ENCODE measurements around the gene ACSBG1. TPM values are rescaled to one million over a fixed set of nuclear protein-coding genes. Genes with fewer than 3 reads are reported as not detected.

ACSBG1 gene
- total RNA-seq = 0.12 TPM in 1 of 2 replicates, not detected in the other

GRCh38 chr15:78234515-78235040, at the start of gene ACSBG1:
TSS of gene ACSBG1 (minus strand) at chr15:78234565. CDS start at chr15:78234501, 64 bp downstream.

GRCh38 chr15:78264304-78265136, 30.2 kb upstream of the ACSBG1 start, which contains the start of gene DNAJA4:
TSS of gene DNAJA4 (plus strand) at chr15:78264562. CDS start at chr15:78264764, 202 bp downstream.

GRCh38 chr15:78149068-78149804, 85.1 kb downstream of the ACSBG1 start, which contains the start of gene IDH3A:
TSS of gene IDH3A (plus strand) at chr15:78149362. CDS start at chr15:78149404, 42 bp downstream.

GRCh38 chr15:78131295-78132061, 102.9 kb downstream of the ACSBG1 start, which contains the start of gene CIB2:
TSS of gene CIB2 (minus strand) at chr15:78131445. CDS start at chr15:78131215, 230 bp downstream.

Other genes with a start within 250 kb of the ACSBG1 start
- gene TBC1D2B, start 156.9 kb downstream of the ACSBG1 start, total RNA-seq = 26.3 and 52.8 TPM in 2 replicates
- not detected in 2 replicates for gene SH2D7, start 142.0 kb downstream of the ACSBG1 start, total RNA-seq
- gene CIB2, start 103.1 kb downstream of the ACSBG1 start, total RNA-seq = 2.7 and 4.2 TPM in 2 replicates
- gene IDH3A, start 85.2 kb downstream of the ACSBG1 start, total RNA-seq = 15.5 and 16.9 TPM in 2 replicates
- gene DNAJA4, start 30.0 kb upstream of the ACSBG1 start, total RNA-seq = 1.4 and 2.5 TPM in 2 replicates
- 36.1 and 57.2 TPM in 2 replicates for gene SKIC8, start 65.0 kb upstream of the ACSBG1 start, total RNA-seq
- gene CRABP1, start 105.8 kb upstream of the ACSBG1 start, total RNA-seq = not detected in 2 replicates
- 13.8 and 20.7 TPM in 2 replicates for gene IREB2, start 203.7 kb upstream of the ACSBG1 start, total RNA-seq